Activated CD8-positive, alpha-beta memory T cell treated with anti-CD3 and anti-CD28 coated beads for 36 hours (primary cell): ENCODE results near the gene SMARCC2. TPM values are rescaled to one million over a fixed set of nuclear protein-coding genes. Genes with fewer than 3 reads are reported as not detected.

ENCODE experiments used
- CTCF ChIA-PET: fragments of 350-600 bp; sonication (Branson Sonifier 250); formaldehyde crosslinking; loops from one replicate; lab custom pipeline; 2021; ENCODE audit warnings: antibody characterized with exemption; lab: Charles Lee
- POLR2A ChIA-PET: fragments of 350-600 bp; sonication (Branson Sonifier 250); formaldehyde crosslinking; loops from one replicate; lab custom pipeline; 2021; ENCODE audit warnings: antibody characterized with exemption; lab: Charles Lee
- total RNA-seq, 2 experiments: library from RNA; stranded (reverse); gene quantifications; one replicate each; pipeline ENCODE4 v1.2.3, GENCODE V29; 2021

Gene SMARCC2
- total RNA-seq, 2 experiments from 2014 or later: 105 to 108 TPM

GRCh38 chr12:56221232-56221756 is 32.0 kb upstream of the SMARCC2 start:
- CTCF ChIA-PET: interaction anchor here (0.7 to 4.3 kb wide), 8 partner anchors 13 to 101 kb away, joined by 3 to 21 read pairs (median 6); partner anchors contain the start of genes ANKRD52 and SMARCC2

GRCh38 chr12:56220611-56221231 is 31.4 kb upstream of the SMARCC2 start:
- ChIA-PET CTCF (interaction anchor here (1.1 to 4.3 kb wide), 2 partner anchors 31 to 36 kb away, joined by 4 to 21 read pairs; partner anchors contain the start of gene SMARCC2), POLR2A (interaction anchor here (0.5 to 2.1 kb wide), 3 partner anchors 31 to 1754 kb away, joined by 7 to 17 read pairs (median 8); partner anchors contain the start of genes ANKRD52 and SMARCC2)

More at GRCh38 chr12:56221232-56221756, 32.0 kb upstream of the SMARCC2 start:
- POLR2A ChIA-PET: interaction anchor here (0.7 to 2.2 kb wide), 6 partner anchors 16 to 117 kb away, joined by 3 to 17 read pairs (median 6); partner anchors contain the start of genes ANKRD52, COQ10A, PA2G4 and RPL41

- ChIA-PET POLR2A (no interaction called here), CTCF (no interaction called here)
These were observed 30.6 kb upstream of the SMARCC2 start for GRCh38 chr12:56219840-56220239.

GRCh38 chr12:56216461-56216860 is 27.2 kb upstream of the SMARCC2 start:
- POLR2A ChIA-PET: no interaction called here

GRCh38 chr12:56213878-56214277 is 24.6 kb upstream of the SMARCC2 start:
- CTCF ChIA-PET: no interaction called here
- POLR2A ChIA-PET: no interaction called here

More at GRCh38 chr12:56216461-56216860, 27.2 kb upstream of the SMARCC2 start:
- CTCF ChIA-PET: interaction anchor here (0.9 to 1.1 kb wide), 2 partner anchors 10 to 11 kb away, joined by 3 read pairs; no protein-coding TSS in a partner anchor

- ChIA-PET CTCF (interaction anchor here (0.7 to 1.3 kb wide), 2 partner anchors 23 to 132 kb away, joined by 4 read pairs; partner anchors contain the start of gene SMARCC2), POLR2A (no interaction called here)
These were observed 23.1 kb upstream of the SMARCC2 start for GRCh38 chr12:56212361-56212760.

GRCh38 chr12:56208006-56208405 is 18.7 kb upstream of the SMARCC2 start:
- ChIA-PET CTCF (interaction anchor here (0.7 to 1.8 kb wide), 5 partner anchors 14 to 256 kb away, joined by 4 to 6 read pairs (median 4); partner anchors contain the start of genes RNF41 and SMARCC2), POLR2A (no interaction called here)

GRCh38 chr12:56206452-56207166 is 17.3 kb upstream of the SMARCC2 start:
- POLR2A ChIA-PET: no interaction called here
- CTCF ChIA-PET: interaction anchor here (1.2 to 1.6 kb wide), 4 partner anchors 14 to 60 kb away, joined by 3 to 8 read pairs (median 4); partner anchors contain the start of genes COQ10A and SMARCC2

- POLR2A ChIA-PET: no interaction called here
- CTCF ChIA-PET: interaction anchor here (1.1 to 1.9 kb wide), 5 partner anchors 11 to 259 kb away, joined by 3 to 8 read pairs (median 4); partner anchors contain the start of genes ANKRD52, SMARCC2 and ZC3H10
These were observed 16.2 kb upstream of the SMARCC2 start for GRCh38 chr12:56205445-56205844.

- ChIA-PET POLR2A (no interaction called here), CTCF (interaction anchor here (1.2 to 1.9 kb wide), 4 partner anchors 15 to 260 kb away, joined by 3 to 5 read pairs (median 4); partner anchors contain the start of genes SMARCC2 and ZC3H10)
These were observed 15.0 kb upstream of the SMARCC2 start for GRCh38 chr12:56204275-56204674.

GRCh38 chr12:56202838-56203237 is 13.6 kb upstream of the SMARCC2 start:
- ChIA-PET POLR2A (no interaction called here), CTCF (interaction anchor here (0.7 kb wide), 1 partner anchor 46 kb away, joined by 3 read pairs; no protein-coding TSS in a partner anchor)

GRCh38 chr12:56202366-56202765 is 13.1 kb upstream of the SMARCC2 start:
- ChIA-PET CTCF (interaction anchor here (0.8 kb wide), 1 partner anchor 14 kb away, joined by 3 read pairs; no protein-coding TSS in a partner anchor), POLR2A (no interaction called here)

- ChIA-PET POLR2A (no interaction called here), CTCF (no interaction called here)
These were observed 9.6 kb upstream of the SMARCC2 start for GRCh38 chr12:56198836-56199235.

- ChIA-PET POLR2A (no interaction called here), CTCF (interaction anchor here (1.2 kb wide), 1 partner anchor 9 kb away, joined by 4 read pairs; the partner anchor contains the start of gene SMARCC2)
These were observed 8.8 kb upstream of the SMARCC2 start for GRCh38 chr12:56197921-56198635.

- POLR2A ChIA-PET: interaction anchor here (0.7 kb wide), 1 partner anchor 57 kb away, joined by 5 read pairs; no protein-coding TSS in a partner anchor
- CTCF ChIA-PET: interaction anchor here (1.1 to 1.2 kb wide), 3 partner anchors 8 to 77 kb away, joined by 3 to 6 read pairs (median 4); partner anchors contain the start of genes ANKRD52 and SMARCC2
These were observed 7.7 kb upstream of the SMARCC2 start for GRCh38 chr12:56196818-56197550.

- CTCF ChIA-PET: interaction anchor here (1.0 to 1.1 kb wide), 2 partner anchors 14 to 65 kb away, joined by 3 to 5 read pairs; partner anchors contain the start of gene ESYT1
These were observed 3.8 kb upstream of the SMARCC2 start for GRCh38 chr12:56193025-56193578.

GRCh38 chr12:56192582-56192981 is 3.3 kb upstream of the SMARCC2 start:
- ChIA-PET CTCF (interaction anchor here (1.0 to 2.1 kb wide), 3 partner anchors 14 to 271 kb away, joined by 3 to 5 read pairs (median 5); partner anchors contain the start of gene ESYT1), POLR2A (interaction anchor here (0.6 kb wide), 1 partner anchor 1228 kb away, joined by 4 read pairs; no protein-coding TSS in a partner anchor)

More at GRCh38 chr12:56193025-56193578, 3.8 kb upstream of the SMARCC2 start:
- POLR2A ChIA-PET: no interaction called here
